ENCODE results near the gene RSF1. TPM values are rescaled to one million over a fixed set of nuclear protein-coding genes. Genes with fewer than 3 reads are reported as not detected.

RSF1 gene
- total and polyA plus RNA-seq, 2 donors (not counting 1 experiment from before 2014, with no cell fraction given), result 4.8 to 104 TPM

DNA sequence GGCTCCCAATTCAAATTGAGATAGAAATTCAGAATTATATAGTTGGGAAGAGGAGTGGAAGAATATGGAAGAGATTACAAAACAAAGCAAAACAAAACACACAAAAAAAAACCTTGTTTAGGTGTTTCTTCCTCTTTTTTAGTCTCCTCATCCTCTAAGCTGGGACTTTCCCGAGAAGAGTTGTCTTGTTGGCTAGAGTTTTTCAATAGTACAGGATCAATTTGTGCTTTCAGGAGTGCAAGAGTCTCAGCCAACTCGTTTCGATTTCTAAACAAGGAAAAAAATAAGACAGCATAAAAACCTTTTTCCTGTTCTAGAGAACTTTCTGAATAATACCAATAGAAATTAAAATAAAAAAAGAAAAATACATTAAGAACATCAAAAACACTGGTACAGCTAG, 95.1 kb downstream of the RSF1 start:
- Histone ChIP-seq H3K4me1 (ENCODE audit: control insufficient read depth in 2 of 2, insufficient read depth in 2 of 2, low read length in 2 of 2) (peaks cover 3 to 14% of the 10 kb centered on the region in 2 donors), H3K27ac (ENCODE audit: low read length in 2 of 2) (peak overlapping the region in 1 of 2 donors; percentile 46), H4K20me1 (ENCODE audit: control insufficient read depth, insufficient read depth, low read length, poor library complexity, severe bottlenecking) (no peaks in the 10 kb centered on the region), H3K9me3 (ENCODE audit: control extremely low read depth in 1 of 3, control insufficient read depth in 2 of 3, insufficient read depth in 1 of 3, low read length in 2 of 3) (peaks cover 0 to 2% (median 0%) of the 10 kb centered on the region in 3 donors), H3K4me2 (replicated peaks; ENCODE audit: low read depth, low read length, poor library complexity, severe bottlenecking) (no peak overlapping the region), H3K4me3 (ENCODE audit: control extremely low read depth in 1 of 5, extremely low read depth in 1 of 5, insufficient read depth in 1 of 5, low read depth in 2 of 5, low read length in 4 of 5) (no peak overlapping the region), H3K79me2 (ENCODE audit: control insufficient read depth, insufficient read depth, low read length) (peaks cover 9% of the 10 kb centered on the region), H3K36me3 (replicated peaks in 1 of 2; ENCODE audit: control extremely low read depth in 1 of 2, control insufficient read depth in 1 of 2, extremely low read depth in 1 of 2, insufficient read depth in 2 of 2, low read length in 1 of 2) (peaks cover 0 to 35% of the 10 kb centered on the region in 2 experiments), H3K9ac (ENCODE audit: low read length) (no peak overlapping the region), H2AFZ (ENCODE audit: insufficient read depth, low read depth, low read length, poor library complexity, severe bottlenecking) (no peak overlapping the region), H3K27me3 (replicated peaks in 1 of 4; ENCODE audit: control extremely low read depth in 1 of 4, control insufficient read depth in 3 of 4, insufficient read depth in 4 of 4, low read length in 3 of 4) (no peaks in the 10 kb centered on the region)
- Mint-ChIP-seq H3K4me3 (no peak overlapping the region), H3K27ac (no peak overlapping the region), H3K27me3 (no peaks in the 10 kb centered on the region), H3K9me3 (ENCODE audit: insufficient read depth) (peaks cover 2% of the 10 kb centered on the region), H3K4me1 (peaks cover 20% of the 10 kb centered on the region)
- ChIA-PET CTCF (no interaction called here), POLR2A (no interaction called here)
- peak; percentile 36 for DNase-seq
- intact Hi-C loops (cut with micrococcal nuclease), result no loop called here
- WGBS (ENCODE audit: insufficient coverage), result no CpG with 5 or more reads among the region's 3 CpGs
- peak; percentile 31 for ATAC-seq (ENCODE audit: low read depth)
- TF ChIP-seq CTCF (IDR thresholded peaks at IDR 0.05) (no peak), EZH2 (IDR thresholded peaks at IDR 0.05; ENCODE audit: borderline replicate concordance, insufficient read depth, low read depth, low read length, poor library complexity, severe bottlenecking) (no peak)

DNA sequence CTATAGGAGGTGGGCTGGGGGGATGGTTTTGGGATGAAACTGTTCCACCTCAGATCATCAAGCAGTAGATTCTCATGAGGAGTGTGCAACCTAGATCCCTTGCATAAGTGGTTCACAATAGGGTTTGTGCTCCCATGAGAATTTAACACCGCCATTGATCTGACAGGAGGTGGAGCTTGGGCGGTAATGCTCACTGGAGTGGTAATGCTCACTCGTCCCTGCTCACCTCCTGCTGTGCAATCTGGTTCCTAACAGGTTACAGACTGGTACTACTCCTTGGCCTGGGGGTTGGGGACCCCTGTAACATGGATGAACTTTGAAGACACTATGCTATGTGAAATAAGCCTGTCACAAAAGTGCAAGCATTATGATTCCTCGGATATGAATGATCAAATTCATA, 95.9 kb downstream of the RSF1 start:
- ChIA-PET POLR2A (no interaction called here), CTCF (no interaction called here)
- intact Hi-C loops (cut with micrococcal nuclease), result no loop called here
- TF ChIP-seq CTCF (IDR thresholded peaks at IDR 0.05) (no peak), EZH2 (IDR thresholded peaks at IDR 0.05; ENCODE audit: borderline replicate concordance, insufficient read depth, low read depth, low read length, poor library complexity, severe bottlenecking) (no peak)
- H3K4me2 ChIP-seq (replicated peaks; ENCODE audit: low read depth, low read length, poor library complexity, severe bottlenecking), result no peak overlapping the region
- no peaks in the 10 kb centered on the region for H3K27me3 Mint-ChIP-seq
- H3K4me3 ChIP-seq (ENCODE audit: control extremely low read depth in 1 of 5, extremely low read depth in 1 of 5, insufficient read depth in 1 of 5, low read depth in 2 of 5, low read length in 4 of 5), result no peak overlapping the region
- peaks cover 0 to 38% of the 10 kb centered on the region in 2 experiments for H3K36me3 ChIP-seq (replicated peaks in 1 of 2; ENCODE audit: control extremely low read depth in 1 of 2, control insufficient read depth in 1 of 2, extremely low read depth in 1 of 2, insufficient read depth in 2 of 2, low read length in 1 of 2)
- H2AFZ ChIP-seq (ENCODE audit: insufficient read depth, low read depth, low read length, poor library complexity, severe bottlenecking), result no peak overlapping the region
- no peaks in the 10 kb centered on the region for H4K20me1 ChIP-seq (ENCODE audit: control insufficient read depth, insufficient read depth, low read length, poor library complexity, severe bottlenecking)
- H3K27ac Mint-ChIP-seq, result peak overlapping the region; percentile 0
- no peaks in the 10 kb centered on the region for H3K9me3 Mint-ChIP-seq (ENCODE audit: insufficient read depth)
- H3K9ac ChIP-seq (ENCODE audit: low read length), result no peak overlapping the region
- H3K4me1 Mint-ChIP-seq, result peaks cover 20% of the 10 kb centered on the region
- ATAC-seq (ENCODE audit: low read depth) (no peak), DNase-seq (peak; percentile 4)
- no peaks in the 10 kb centered on the region for H3K9me3 ChIP-seq (ENCODE audit: control extremely low read depth in 1 of 3, control insufficient read depth in 2 of 3, insufficient read depth in 1 of 3, low read length in 2 of 3)
- H3K27me3 ChIP-seq (replicated peaks in 1 of 4; ENCODE audit: control extremely low read depth in 1 of 4, control insufficient read depth in 3 of 4, insufficient read depth in 4 of 4, low read length in 3 of 4), result no peaks in the 10 kb centered on the region
- H3K27ac ChIP-seq (ENCODE audit: low read length in 2 of 2), result peak overlapping the region in 1 of 2 donors; percentile 46
- H3K79me2 ChIP-seq (ENCODE audit: control insufficient read depth, insufficient read depth, low read length), result peaks cover 7% of the 10 kb centered on the region
- 41% methylated on average over 4 of the region's 4 CpGs for whole genome bisulfite sequencing (ENCODE audit: insufficient coverage)
- peaks cover 3 to 14% of the 10 kb centered on the region in 2 donors for H3K4me1 ChIP-seq (ENCODE audit: control insufficient read depth in 2 of 2, insufficient read depth in 2 of 2, low read length in 2 of 2)
- H3K4me3 Mint-ChIP-seq, result no peak overlapping the region

Measured in B cell (primary cell).